Neural cell (in vitro differentiated cells): ENCODE results near the gene NUP50. TPM values are rescaled to one million over a fixed set of nuclear protein-coding genes. Genes with fewer than 3 reads are reported as not detected.

ENCODE experiments used
- H2AFZ ChIP-seq: fragments of 200-600, 300-800 bp; sonication (generic), shearing (Covaris generic); 2 replicates; pipeline ENCODE4 v1.6.0; 2014; ENCODE audit warnings: low read depth, mild to moderate bottlenecking, antibody characterized with exemption, low read length, moderate library complexity
- H3F3A ChIP-seq: fragments of 200-600 bp; shearing (Covaris generic); 2 replicates; pipeline ENCODE4 v1.6.1; 2016; ENCODE audit warnings: mild to moderate bottlenecking, moderate library complexity, mixed read lengths, antibody characterized with exemption, low read length; ENCODE audit not compliant: insufficient read depth, poor library complexity, severe bottlenecking
- H3K27ac ChIP-seq: fragments of 200-600, 300-800 bp; sonication (generic), shearing (Covaris generic); 2 replicates; pipeline ENCODE4 v1.5.1; 2014; ENCODE audit warnings: mild to moderate bottlenecking, low read length, moderate library complexity
- H3K27me3 ChIP-seq: fragments of 300-800, 200-600 bp; sonication (generic), shearing (Covaris generic); 2 replicates; pipeline ENCODE4 v1.6.0; 2014; ENCODE audit warnings: mild to moderate bottlenecking, low read depth, low read length, moderate library complexity; ENCODE audit not compliant: insufficient read depth
- H3K36me3 ChIP-seq: fragments of 300-800, 200-600 bp; sonication (generic), shearing (Covaris generic); 2 replicates; pipeline ENCODE4 v1.5.1; 2014; ENCODE audit warnings: mild to moderate bottlenecking, antibody characterized with exemption, low read length, moderate library complexity; ENCODE audit not compliant: insufficient read depth
- H3K4me2 ChIP-seq: fragments of 300-800, 200-600 bp; sonication (generic), shearing (Covaris generic); 2 replicates; pipeline ENCODE4 v1.6.0; 2014; ENCODE audit warnings: mild to moderate bottlenecking, low read length
- H3K4me3 ChIP-seq: fragments of 300-800, 200-600 bp; sonication (generic), shearing (Covaris generic); 2 replicates; pipeline ENCODE4 v1.5.1; 2014; ENCODE audit warnings: mild to moderate bottlenecking, low read length, moderate library complexity
- H3K79me2 ChIP-seq: fragments of 200-600 bp; shearing (Covaris generic); replicated peaks from 2 replicates; pipeline ENCODE4 v1.6.0; 2014; ENCODE audit warnings: mild to moderate bottlenecking, low read length, moderate library complexity; ENCODE audit not compliant: insufficient read depth
- H3K9ac ChIP-seq: fragments of 300-800, 200-600 bp; sonication (generic), shearing (Covaris generic); 2 replicates; pipeline ENCODE4 v1.6.1; 2016; ENCODE audit warnings: mild to moderate bottlenecking, low read length, mixed read lengths
- H3K9me2 ChIP-seq: fragments of 200-600 bp; shearing (Covaris generic); 2 replicates; pipeline ENCODE4 v1.6.1; 2016; ENCODE audit warnings: mild to moderate bottlenecking, low read length, mixed read lengths; ENCODE audit not compliant: insufficient read depth
- H3K9me3 ChIP-seq: fragments of 200-600, 300-800 bp; sonication (generic), shearing (Covaris generic); 2 replicates; pipeline ENCODE4 v1.6.1; 2016; ENCODE audit warnings: mild to moderate bottlenecking, mixed run types, low read length, moderate library complexity, mixed read lengths
- H4K20me1 ChIP-seq: fragments of 200-600 bp; shearing (Covaris generic); 2 replicates; pipeline ENCODE4 v1.6.1; 2016; ENCODE audit warnings: mild to moderate bottlenecking, mixed run types; ENCODE audit not compliant: insufficient read depth
- CTCF ChIP-seq: fragments of 450-650 bp; IDR thresholded peaks from 2 replicates; pipeline ENCODE4 v1.5.1; 2014; ENCODE audit warnings: antibody characterized with exemption, mild to moderate bottlenecking, moderate library complexity; ENCODE audit not compliant: poor library complexity, severe bottlenecking
- EP300 ChIP-seq: fragments of 450-650 bp; conservative IDR thresholded peaks from 2 replicates; pipeline ENCODE4 v1.6.1; 2014; ENCODE audit warnings: antibody characterized with exemption, mild to moderate bottlenecking, moderate library complexity; ENCODE audit not compliant: poor library complexity, severe bottlenecking
- EZH2 ChIP-seq: fragments of 200-600, 300-800 bp; shearing (Covaris generic), sonication (generic); IDR thresholded peaks from 2 replicates; pipeline ENCODE4 v1.6.1; 2014; ENCODE audit warnings: antibody characterized with exemption, low read length, borderline replicate concordance, mild to moderate bottlenecking; ENCODE audit not compliant: insufficient read depth, poor library complexity, severe bottlenecking
- MXI1 ChIP-seq: fragments of 450-650 bp; conservative IDR thresholded peaks from 2 replicates; pipeline ENCODE4 v1.6.1; 2014; ENCODE audit warnings: antibody characterized with exemption, mild to moderate bottlenecking; ENCODE audit not compliant: poor library complexity, severe bottlenecking
- POLR2AphosphoS5 ChIP-seq: IDR thresholded peaks from 2 replicates; pipeline ENCODE4 v1.6.1; 2012
- RAD21 ChIP-seq: fragments of 450-650 bp; conservative IDR thresholded peaks from 2 replicates; pipeline ENCODE4 v1.6.1; 2014; ENCODE audit warnings: antibody characterized with exemption, mild to moderate bottlenecking, moderate library complexity
- REST ChIP-seq: IDR thresholded peaks from 2 replicates; pipeline ENCODE4 v1.6.1; 2012; ENCODE audit warnings: borderline replicate concordance
- SMC3 ChIP-seq: fragments of 450-650 bp; conservative IDR thresholded peaks from 2 replicates; pipeline ENCODE4 v1.6.1; 2014; ENCODE audit warnings: antibody characterized with exemption, mild to moderate bottlenecking, moderate library complexity; ENCODE audit not compliant: poor library complexity
- TAF1 ChIP-seq: IDR thresholded peaks from 2 replicates; pipeline ENCODE4 v1.6.1; 2012; ENCODE audit warnings: low read depth
- polyA plus RNA-seq: library from polyadenylated mRNA; depleted of rRNA; stranded (reverse); fragments of >200 nt; gene quantifications from 2 replicates; pipeline ENCODE4 v1.2.3, GENCODE V29; 2014

The NUP50 gene
- polyA plus RNA-seq, 1 donor from 2014 or later = 38.7 TPM

- no peaks in the 10 kb centered on the region for H4K20me1 ChIP-seq
- H3F3A ChIP-seq = no peaks in the 10 kb centered on the region
- H3K27me3 ChIP-seq = no peaks in the 10 kb centered on the region
- no peaks in the 10 kb centered on the region for H3K79me2 ChIP-seq
- no peak overlapping the region for H3K9ac ChIP-seq
- H2AFZ ChIP-seq = no peak overlapping the region
- TF ChIP-seq RAD21 (no peak), SMC3 (no peak)
- no peak overlapping the region for H3K4me3 ChIP-seq
- H3K4me2 ChIP-seq = no peak overlapping the region
- no peaks in the 10 kb centered on the region for H3K9me3 ChIP-seq
- H3K36me3 ChIP-seq = peaks cover 5% of the 10 kb centered on the region
- no peaks in the 10 kb centered on the region for H3K9me2 ChIP-seq
- H3K27ac ChIP-seq = no peak overlapping the region
Measured at GRCh38 chr22:45200230-45200629, 36.5 kb downstream of the NUP50 start.

GRCh38 chr22:45200860-45201511 is 37.3 kb downstream of the NUP50 start:
- H2AFZ ChIP-seq = no peak overlapping the region
- no peak overlapping the region for H3K27ac ChIP-seq
- H4K20me1 ChIP-seq = no peaks in the 10 kb centered on the region
- TF ChIP-seq POLR2AphosphoS5 (no peak), SMC3 (no peak), MXI1 (no peak), TAF1 (no peak), REST (no peak), EZH2 (no peak), RAD21 (no peak), EP300 (no peak), CTCF (no peak)
- H3K4me2 ChIP-seq = no peak overlapping the region
- no peaks in the 10 kb centered on the region for H3K9me2 ChIP-seq
- H3K9me3 ChIP-seq = no peaks in the 10 kb centered on the region
- no peak overlapping the region for H3K9ac ChIP-seq
- H3K4me3 ChIP-seq = no peak overlapping the region
- no peaks in the 10 kb centered on the region for H3K27me3 ChIP-seq
- H3K79me2 ChIP-seq = no peaks in the 10 kb centered on the region
- peaks cover 5% of the 10 kb centered on the region for H3K36me3 ChIP-seq
- H3F3A ChIP-seq = no peaks in the 10 kb centered on the region
